Measurements from ENCODE around the gene CA10.

CA10 gene

DNA sequence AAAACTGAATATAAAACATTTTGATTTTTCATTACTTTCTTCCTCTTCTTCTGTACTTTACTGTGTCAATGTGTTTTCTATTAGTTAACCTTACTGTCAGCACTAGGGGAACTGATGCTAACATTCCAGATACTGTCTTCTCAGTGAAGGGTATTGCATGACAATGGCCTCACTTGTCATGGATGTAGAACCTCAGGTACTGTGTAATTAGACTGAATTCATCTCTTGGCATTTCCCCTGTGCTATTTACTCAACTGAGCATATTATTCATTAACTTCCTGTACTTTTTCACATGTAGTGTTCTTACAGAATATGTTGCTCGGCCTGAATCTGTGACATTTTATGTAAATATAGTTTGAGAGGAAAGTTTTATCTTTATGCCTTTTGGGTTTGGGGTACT is 237.0 kb downstream of the CA10 start:
- no peak overlapping the region for H3K27ac ChIP-seq
- no peak overlapping the region for H3K4me2 ChIP-seq (ENCODE audit: low read length)
- H3K9ac ChIP-seq, result no peak overlapping the region
- H3K9me3 ChIP-seq (ENCODE audit: control insufficient read depth, low read length), result no peaks in the 10 kb centered on the region
- H3K4me3 ChIP-seq (ENCODE audit: low read depth, low read length), result no peak overlapping the region
- no peaks in the 10 kb centered on the region for H3K27me3 ChIP-seq (ENCODE audit: control insufficient read depth, insufficient read depth, low read length)
- TF ChIP-seq, protein P1, sequence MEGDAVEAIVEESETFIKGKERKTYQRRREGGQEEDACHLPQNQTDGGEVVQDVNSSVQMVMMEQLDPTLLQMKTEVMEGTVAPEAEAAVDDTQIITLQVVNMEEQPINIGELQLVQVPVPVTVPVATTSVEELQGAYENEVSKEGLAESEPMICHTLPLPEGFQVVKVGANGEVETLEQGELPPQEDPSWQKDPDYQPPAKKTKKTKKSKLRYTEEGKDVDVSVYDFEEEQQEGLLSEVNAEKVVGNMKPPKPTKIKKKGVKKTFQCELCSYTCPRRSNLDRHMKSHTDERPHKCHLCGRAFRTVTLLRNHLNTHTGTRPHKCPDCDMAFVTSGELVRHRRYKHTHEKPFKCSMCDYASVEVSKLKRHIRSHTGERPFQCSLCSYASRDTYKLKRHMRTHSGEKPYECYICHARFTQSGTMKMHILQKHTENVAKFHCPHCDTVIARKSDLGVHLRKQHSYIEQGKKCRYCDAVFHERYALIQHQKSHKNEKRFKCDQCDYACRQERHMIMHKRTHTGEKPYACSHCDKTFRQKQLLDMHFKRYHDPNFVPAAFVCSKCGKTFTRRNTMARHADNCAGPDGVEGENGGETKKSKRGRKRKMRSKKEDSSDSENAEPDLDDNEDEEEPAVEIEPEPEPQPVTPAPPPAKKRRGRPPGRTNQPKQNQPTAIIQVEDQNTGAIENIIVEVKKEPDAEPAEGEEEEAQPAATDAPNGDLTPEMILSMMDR (IDR thresholded peaks at IDR 0.05), result no peak
- peaks cover 3% of the 10 kb centered on the region for H3K4me1 ChIP-seq
- H3K36me3 ChIP-seq (ENCODE audit: control insufficient read depth, insufficient read depth, low read length), result no peaks in the 10 kb centered on the region
- no peaks in the 10 kb centered on the region for H3K79me2 ChIP-seq
- H2AFZ ChIP-seq, result no peak overlapping the region

DNA sequence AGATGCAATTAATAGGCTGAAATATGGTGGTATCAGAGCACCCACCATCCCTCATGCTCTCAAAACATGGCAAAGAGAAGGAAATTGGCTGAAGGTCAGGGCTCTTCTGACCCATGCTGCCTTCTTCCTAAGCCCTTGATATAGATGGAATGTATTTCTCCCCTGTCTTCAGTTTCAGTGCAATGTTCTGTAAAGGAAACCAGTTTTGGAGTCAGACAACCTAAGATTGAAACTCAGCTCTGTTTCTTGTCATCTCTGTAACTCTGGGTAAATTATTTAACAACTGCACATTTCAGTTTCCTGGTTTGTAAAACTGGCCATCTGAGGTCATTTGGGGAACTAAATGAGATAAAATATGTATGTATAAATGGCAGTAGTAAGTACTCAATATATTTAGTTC is 243.9 kb downstream of the CA10 start:
- TF ChIP-seq, protein P1 (IDR thresholded peaks at IDR 0.05), result no peak
- no peak overlapping the region for H3K4me3 ChIP-seq (ENCODE audit: low read depth, low read length)
- H3K27ac ChIP-seq, result no peak overlapping the region

DNA sequence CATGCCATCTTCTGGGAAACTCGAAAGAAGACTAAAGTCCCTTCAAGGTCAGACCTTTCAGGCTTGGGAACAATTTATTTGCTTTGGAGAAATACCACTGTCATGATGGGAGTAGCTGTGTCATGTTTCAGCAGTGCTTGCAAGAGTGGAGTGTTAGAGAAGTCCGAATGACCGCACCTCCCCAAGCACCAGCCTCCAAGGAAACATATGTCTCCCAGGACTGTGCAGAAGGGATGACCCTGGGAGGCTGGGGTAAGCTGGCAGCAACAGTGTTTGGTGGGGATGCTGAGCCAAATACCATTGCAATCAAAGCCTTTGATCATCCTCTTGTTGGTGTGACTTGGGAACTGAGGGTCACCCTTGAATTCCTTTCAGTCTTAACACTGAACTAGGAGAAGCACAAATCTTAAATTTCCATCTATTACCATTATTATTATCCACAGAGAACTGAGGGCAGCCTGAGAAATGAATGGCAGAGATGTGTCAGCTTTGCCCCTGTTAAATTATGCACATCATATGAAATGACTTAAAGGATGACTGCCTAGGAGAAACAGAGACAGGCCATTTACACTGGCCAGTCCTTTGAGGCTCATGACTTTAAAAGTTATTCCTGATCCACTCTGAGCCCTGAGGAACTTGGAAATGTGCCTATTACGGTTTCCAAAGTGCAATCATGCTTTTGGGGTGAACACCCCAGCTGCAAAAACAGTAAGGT is 244.9 kb downstream of the CA10 start:
- H3K27me3 ChIP-seq (ENCODE audit: control insufficient read depth, insufficient read depth, low read length), result peaks cover 3% of the 10 kb centered on the region
- no peak overlapping the region for H3K4me3 ChIP-seq (ENCODE audit: low read depth, low read length)
- no peak overlapping the region for H3K4me2 ChIP-seq (ENCODE audit: low read length)
- no peaks in the 10 kb centered on the region for H3K4me1 ChIP-seq
- H3K9me3 ChIP-seq (ENCODE audit: control insufficient read depth, low read length), result no peaks in the 10 kb centered on the region
- no peaks in the 10 kb centered on the region for H3K36me3 ChIP-seq (ENCODE audit: control insufficient read depth, insufficient read depth, low read length)
- no peaks in the 10 kb centered on the region for H3K79me2 ChIP-seq
- TF ChIP-seq, protein P1 (IDR thresholded peaks at IDR 0.05), result no peak
- H3K9ac ChIP-seq, result no peak overlapping the region
- H2AFZ ChIP-seq, result no peak overlapping the region
- H3K27ac ChIP-seq, result no peak overlapping the region

More for the DNA sequence above, 243.9 kb downstream of the CA10 start:
- Histone ChIP-seq H3K9me3 (ENCODE audit: control insufficient read depth, low read length) (no peaks in the 10 kb centered on the region), H3K4me1 (no peaks in the 10 kb centered on the region), H3K9ac (no peak overlapping the region), H3K79me2 (no peaks in the 10 kb centered on the region), H3K36me3 (ENCODE audit: control insufficient read depth, insufficient read depth, low read length) (no peaks in the 10 kb centered on the region), H3K4me2 (ENCODE audit: low read length) (no peak overlapping the region), H3K27me3 (ENCODE audit: control insufficient read depth, insufficient read depth, low read length) (no peaks in the 10 kb centered on the region), H2AFZ (no peak overlapping the region)

DNA sequence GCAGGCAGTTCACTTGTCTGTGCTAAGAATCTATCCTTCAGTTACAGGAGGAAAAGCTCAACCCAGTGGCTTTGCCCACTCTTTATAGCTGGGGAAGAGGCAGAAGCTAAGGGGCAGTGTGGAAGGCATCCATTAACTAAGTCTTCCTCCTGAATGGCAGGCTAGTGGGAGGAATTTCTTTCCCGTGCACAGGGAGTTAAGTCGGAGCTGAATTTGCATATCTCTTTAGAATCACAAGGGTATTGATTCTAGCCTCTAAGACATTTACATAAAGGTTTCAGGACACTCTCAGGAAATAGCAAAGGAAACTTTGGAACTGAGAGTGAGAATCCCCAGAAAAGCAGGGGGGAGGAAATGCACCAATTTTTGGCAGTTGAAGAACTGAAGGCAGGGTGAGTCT is 245.6 kb downstream of the CA10 start:
- no peak overlapping the region for H2AFZ ChIP-seq
- TF ChIP-seq, protein P1 (IDR thresholded peaks at IDR 0.05), result no peak
- no peaks in the 10 kb centered on the region for H3K4me1 ChIP-seq
- no peak overlapping the region for H3K4me2 ChIP-seq (ENCODE audit: low read length)
- H3K79me2 ChIP-seq, result no peaks in the 10 kb centered on the region
- no peak overlapping the region for H3K4me3 ChIP-seq (ENCODE audit: low read depth, low read length)
- H3K27ac ChIP-seq, result no peak overlapping the region
- H3K36me3 ChIP-seq (ENCODE audit: control insufficient read depth, insufficient read depth, low read length), result no peaks in the 10 kb centered on the region
- no peaks in the 10 kb centered on the region for H3K9me3 ChIP-seq (ENCODE audit: control insufficient read depth, low read length)
- H3K27me3 ChIP-seq (ENCODE audit: control insufficient read depth, insufficient read depth, low read length), result peaks cover 3% of the 10 kb centered on the region
- no peak overlapping the region for H3K9ac ChIP-seq

DNA sequence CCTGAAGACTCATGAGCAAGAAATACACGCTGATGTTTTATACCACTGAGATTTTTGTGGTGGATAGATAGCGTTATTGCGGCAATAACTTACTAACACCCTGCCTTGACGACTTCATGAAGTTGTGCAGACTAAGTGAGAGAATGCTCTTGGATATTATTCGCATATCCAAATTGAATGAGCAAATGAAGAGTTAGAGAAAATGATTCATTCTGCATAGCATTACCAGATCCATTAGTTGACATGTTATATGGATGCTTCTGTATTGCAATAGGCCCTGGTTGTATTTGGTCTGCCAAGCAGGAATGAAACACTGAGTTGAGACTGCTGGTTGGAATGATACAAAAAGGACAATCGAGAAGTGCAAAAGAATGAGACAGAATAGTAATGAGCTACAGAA is 247.3 kb downstream of the CA10 start:
- H2AFZ ChIP-seq, result no peak overlapping the region
- H3K9me3 ChIP-seq (ENCODE audit: control insufficient read depth, low read length), result no peaks in the 10 kb centered on the region
- H3K4me1 ChIP-seq, result no peaks in the 10 kb centered on the region
- H3K4me2 ChIP-seq (ENCODE audit: low read length), result no peak overlapping the region
- TF ChIP-seq, protein P1 (IDR thresholded peaks at IDR 0.05), result no peak
- H3K36me3 ChIP-seq (ENCODE audit: control insufficient read depth, insufficient read depth, low read length), result no peaks in the 10 kb centered on the region
- H3K27ac ChIP-seq, result no peak overlapping the region
- H3K27me3 ChIP-seq (ENCODE audit: control insufficient read depth, insufficient read depth, low read length), result peaks cover 3% of the 10 kb centered on the region
- H3K4me3 ChIP-seq (ENCODE audit: low read depth, low read length), result no peak overlapping the region
- no peaks in the 10 kb centered on the region for H3K79me2 ChIP-seq
- H3K9ac ChIP-seq, result no peak overlapping the region

Measured in parathyroid adenoma (tissue), 2 donors.